ENCODE results near the gene WASL.
"Not testable (repeated sequence)": the region's sequence is repeated elsewhere in the genome, so short reads cannot be mapped to it uniquely, and the experiment has no call there.

WASL gene

DNA sequence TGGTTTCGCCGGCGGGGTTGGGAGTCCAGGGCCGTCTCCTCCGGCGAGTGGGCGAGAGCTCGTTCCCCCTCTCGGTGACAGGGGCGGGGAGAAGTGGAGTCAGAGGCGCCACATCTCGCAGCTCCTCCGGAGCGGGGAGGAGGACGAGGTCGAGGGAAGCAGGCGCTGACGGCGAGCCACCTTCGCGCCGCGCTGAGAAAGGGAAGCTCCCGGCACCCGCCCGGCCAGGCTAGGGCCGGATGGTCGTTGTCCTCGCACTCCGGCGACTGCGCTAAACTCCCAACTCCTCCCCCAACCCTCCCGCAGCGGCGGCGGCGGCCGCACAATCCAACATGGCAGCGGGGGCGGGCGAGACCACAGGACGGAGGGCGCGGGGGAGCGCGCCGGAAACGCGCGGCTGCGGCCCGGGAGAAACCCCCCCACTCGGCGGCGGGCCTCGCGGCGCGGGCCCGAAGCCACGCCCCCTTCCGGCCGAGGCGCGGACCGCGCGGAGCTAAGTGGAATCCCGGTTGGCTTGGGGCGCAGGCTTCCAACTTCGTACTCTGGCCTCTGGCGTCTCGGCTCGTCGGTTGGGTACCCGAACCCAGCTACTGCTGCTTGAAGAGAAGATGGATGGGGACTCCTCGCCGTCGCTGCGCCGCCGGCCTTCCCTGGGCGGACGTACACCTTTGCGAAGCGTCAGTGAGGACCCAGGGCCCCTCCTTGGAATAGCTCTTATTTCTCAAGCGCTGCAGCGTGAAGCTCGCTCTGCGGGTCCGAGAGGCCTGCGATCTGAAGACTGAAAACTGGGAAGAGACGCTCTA lies at the start of gene WASL:
TSS of gene WASL (minus strand) at position 270 of the 803 bp plus-strand sequence. CDS start at position 1, 269 bp downstream.
- in situ Hi-C loops (cut with HindIII; ENCODE audit: low sequenced_read_pairs): no loop called here

GRCh38 chr7:123797673-123798531 lies 49.1 kb upstream of the WASL start:
- in situ Hi-C loops (cut with HindIII; ENCODE audit: low sequenced_read_pairs): no loop called here

DNA sequence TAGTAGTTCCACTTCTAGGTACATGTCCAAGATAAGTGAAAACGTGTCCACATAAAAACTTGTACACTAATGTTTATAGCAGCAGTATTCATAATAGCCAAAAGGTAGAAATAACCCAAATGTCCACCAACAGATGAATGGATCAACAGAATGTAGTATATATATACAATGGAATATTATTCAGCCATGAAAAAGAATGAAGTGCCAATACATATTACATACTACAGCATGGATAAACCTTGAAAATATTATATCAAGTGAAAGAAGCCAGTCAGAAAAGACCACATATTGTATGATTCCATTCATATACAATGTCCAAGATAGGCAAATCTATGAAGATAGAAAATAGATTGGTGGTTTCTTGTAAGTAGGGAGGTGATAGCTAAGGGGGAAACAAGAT lies 47.8 kb upstream of the WASL start:
- in situ Hi-C loops (cut with HindIII; ENCODE audit: low sequenced_read_pairs): no loop called here

DNA sequence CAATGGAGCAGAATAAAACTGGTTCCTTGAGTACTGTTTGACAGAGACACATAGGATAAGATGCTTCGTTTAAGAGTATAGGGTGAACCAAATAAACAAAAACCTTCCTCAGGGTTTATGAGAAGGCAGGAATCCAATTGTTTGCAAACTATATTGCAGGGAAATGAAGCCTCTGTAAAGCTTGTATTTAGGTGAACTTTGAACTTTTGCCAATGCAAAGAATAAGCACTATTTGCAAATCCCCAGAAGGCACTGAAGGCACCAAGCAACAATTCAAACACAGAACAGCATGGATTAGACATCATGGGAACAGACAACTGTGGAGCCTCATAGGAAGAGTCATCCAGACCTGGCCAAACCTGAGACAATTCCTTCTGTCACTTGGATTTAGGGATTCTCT lies 47.1 kb upstream of the WASL start:
- in situ Hi-C loops (cut with HindIII; ENCODE audit: low sequenced_read_pairs): no loop called here

DNA sequence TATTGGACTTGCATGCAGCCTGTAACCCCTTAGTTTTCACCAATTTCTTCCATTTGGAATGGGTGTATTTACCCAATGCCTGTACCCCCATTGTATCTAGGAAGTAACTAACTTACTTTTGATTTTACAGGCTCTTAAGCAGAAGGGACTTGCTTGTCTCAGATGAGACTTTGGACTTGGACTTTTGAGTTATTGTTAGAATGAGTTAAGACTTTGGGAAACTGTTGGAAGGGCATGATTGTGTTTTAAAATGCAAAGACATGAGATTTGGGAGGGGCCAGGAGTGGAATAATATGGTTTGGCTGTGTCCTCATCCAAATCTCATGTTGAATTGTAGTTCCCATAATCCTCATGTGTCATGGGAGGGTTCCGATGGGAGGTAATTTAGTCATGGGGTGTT lies 46.3 kb upstream of the WASL start:
- in situ Hi-C loops (cut with HindIII; ENCODE audit: low sequenced_read_pairs): not testable (repeated sequence)

DNA sequence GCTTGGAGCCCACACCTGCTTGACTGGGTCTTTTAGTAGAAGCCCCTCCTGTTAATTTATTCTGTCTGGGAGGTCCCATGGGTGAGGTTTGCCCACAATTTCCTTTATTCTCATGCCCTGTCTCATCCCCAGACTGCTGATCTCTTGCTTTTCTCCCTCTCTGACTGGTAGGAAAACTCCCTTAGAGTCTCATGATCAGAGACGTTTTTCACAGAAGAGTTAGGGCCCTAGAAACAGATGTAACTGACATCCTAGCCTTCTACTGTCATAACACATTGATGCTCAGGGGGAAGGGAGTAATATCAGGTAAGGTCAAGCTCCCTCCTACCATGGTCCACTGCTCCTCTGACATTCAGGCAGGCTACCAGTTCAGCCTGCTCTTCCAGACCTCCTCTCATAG lies 43.7 kb upstream of the WASL start:
- in situ Hi-C loops (cut with HindIII; ENCODE audit: low sequenced_read_pairs): no loop called here

- in situ Hi-C loops (cut with HindIII; ENCODE audit: low sequenced_read_pairs): no loop called here
Measured at GRCh38 chr7:123791001-123791400, 42.2 kb upstream of the WASL start.

- in situ Hi-C loops (cut with HindIII; ENCODE audit: low sequenced_read_pairs): no loop called here
Measured at GRCh38 chr7:123789817-123790216, 41.0 kb upstream of the WASL start.

- in situ Hi-C loops (cut with HindIII; ENCODE audit: low sequenced_read_pairs): no loop called here
Measured at GRCh38 chr7:123789206-123789784, 40.5 kb upstream of the WASL start.

- in situ Hi-C loops (cut with HindIII; ENCODE audit: low sequenced_read_pairs): no loop called here
Measured at GRCh38 chr7:123788584-123788983, 39.8 kb upstream of the WASL start.

DNA sequence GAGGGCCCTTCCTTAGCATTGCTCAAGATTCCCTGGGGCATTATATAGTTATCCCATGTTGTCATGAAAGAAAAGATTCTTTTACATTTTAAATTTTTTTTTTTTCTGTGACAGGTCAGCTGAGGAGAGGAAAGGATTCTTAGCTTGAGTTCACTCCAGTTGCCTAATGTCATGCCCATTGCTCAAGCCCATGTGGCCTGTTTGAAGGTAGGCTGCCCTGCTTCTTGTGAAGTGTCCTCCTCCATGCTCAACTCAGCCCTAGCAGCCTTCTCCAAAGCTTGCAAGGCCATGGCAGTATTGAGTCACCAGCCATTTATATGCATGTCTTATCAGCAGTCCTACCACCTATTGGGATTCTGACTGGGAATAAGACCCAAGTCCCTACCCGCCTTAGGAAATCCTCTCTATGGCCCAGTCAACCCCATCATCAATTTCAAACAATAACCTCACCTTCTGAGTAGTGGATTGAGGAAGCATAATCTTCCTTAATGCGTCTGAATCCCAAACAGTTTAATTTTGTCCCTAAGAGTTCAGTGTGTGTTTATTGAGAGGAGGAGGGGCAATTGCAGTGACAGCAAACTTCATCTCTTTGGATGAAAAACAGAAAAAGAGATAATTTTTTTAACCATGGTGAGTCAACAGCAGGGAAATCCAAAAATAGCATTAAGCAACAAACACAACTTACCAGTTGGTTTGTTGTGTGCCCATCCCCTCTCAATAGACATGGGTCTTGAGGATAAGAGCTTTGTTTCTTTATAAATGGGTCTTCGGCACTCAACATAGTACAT lies 38.6 kb upstream of the WASL start:
- in situ Hi-C loops (cut with HindIII; ENCODE audit: low sequenced_read_pairs): no loop called here

- in situ Hi-C loops (cut with HindIII; ENCODE audit: low sequenced_read_pairs): no loop called here
Measured at GRCh38 chr7:123784263-123784662, 35.5 kb upstream of the WASL start.

DNA sequence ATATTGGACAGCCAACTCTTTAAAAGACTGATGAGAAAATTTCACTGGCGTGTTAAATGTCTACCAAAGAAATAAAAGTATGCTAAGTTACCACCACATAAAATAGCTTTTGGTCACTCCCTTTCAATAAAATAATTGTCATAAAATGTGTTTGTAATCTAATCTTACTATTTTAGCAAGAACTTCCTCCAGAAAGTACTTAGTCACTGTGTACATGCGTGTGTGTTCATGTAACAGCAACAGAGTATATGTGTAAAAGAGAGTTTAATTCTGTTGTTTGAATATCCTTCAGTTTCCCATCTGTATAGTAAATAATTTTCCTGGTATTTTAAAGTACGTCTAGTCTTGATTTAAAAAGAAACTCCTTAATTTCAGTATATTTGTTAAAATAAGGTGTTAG lies 35.0 kb upstream of the WASL start:
- in situ Hi-C loops (cut with HindIII; ENCODE audit: low sequenced_read_pairs): no loop called here

DNA sequence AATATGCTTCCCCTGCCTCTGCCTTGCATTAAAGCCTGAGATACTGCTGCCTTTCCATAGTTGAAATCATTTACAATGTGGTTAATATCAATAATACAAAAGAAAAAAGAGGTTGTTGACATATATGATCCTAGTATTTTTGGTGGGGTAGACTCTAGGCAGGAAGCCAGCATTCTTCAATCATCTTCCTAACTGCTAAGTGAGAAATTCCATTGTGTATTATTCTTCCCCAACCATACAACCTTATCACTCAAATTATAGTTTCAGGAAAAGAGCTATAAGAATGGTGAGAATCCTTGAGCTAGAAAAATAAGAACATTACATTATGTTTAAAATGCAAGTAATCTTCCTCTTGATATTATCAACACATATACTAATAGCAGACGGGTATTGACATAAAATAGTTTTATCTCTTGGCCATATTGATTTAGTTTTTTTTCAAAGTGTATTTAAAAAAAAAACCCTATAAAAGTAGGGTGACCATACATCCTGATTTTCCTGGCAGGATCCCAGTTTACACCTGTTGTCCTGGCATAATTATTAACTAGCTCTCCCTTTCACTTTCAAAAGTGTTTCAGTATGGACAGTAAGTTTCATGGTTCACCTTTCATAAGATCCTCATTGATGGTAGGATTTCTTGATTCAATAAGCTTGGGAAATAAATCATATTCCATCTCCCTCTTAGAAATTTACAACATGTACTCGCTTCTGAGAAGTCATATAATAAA lies 33.4 kb upstream of the WASL start:
- in situ Hi-C loops (cut with HindIII; ENCODE audit: low sequenced_read_pairs): no loop called here

DNA sequence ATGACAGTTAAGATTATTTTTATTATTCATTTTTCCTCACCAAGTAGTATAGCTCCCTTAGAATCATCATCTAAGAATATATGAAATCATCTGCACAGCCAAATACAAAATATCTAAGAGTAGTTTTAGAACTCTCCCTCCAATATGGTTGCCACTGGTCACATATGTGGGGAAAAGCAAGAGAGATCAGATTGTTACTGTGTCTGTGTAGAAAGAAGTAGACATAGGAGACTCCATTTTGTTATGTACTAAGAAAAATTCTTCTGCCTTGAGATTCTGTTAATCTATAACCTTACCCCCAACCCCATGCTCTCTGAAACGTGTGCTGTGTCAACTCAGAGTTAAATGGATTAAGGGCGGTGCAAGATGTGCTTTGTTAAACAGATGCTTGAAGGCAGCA lies 31.7 kb upstream of the WASL start:
- in situ Hi-C loops (cut with HindIII; ENCODE audit: low sequenced_read_pairs): not testable (repeated sequence)

- in situ Hi-C loops (cut with HindIII; ENCODE audit: low sequenced_read_pairs): no loop called here
Measured at GRCh38 chr7:123774496-123774895, 25.7 kb upstream of the WASL start.

DNA sequence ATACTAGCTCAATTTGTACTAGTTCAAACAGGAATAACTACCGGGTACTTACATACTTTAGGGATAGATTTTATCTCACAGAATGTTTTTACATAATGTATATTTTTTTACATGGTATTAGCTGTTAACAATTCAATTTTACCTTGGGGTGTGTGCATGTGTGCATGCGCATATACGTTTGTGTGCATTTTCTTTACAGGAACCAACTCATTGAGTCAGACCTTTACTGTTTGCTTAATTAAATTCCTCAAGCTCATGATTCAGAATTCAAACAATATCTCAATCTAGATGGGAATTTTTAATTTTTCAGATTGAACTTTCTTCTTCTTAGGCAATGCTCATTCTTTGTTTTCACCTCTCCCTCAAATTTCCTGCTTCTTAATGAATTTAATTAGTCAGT lies 24.7 kb upstream of the WASL start:
- in situ Hi-C loops (cut with HindIII; ENCODE audit: low sequenced_read_pairs): no loop called here

GRCh38 chr7:123772652-123773051 lies 23.8 kb upstream of the WASL start:
- in situ Hi-C loops (cut with HindIII; ENCODE audit: low sequenced_read_pairs): no loop called here

DNA sequence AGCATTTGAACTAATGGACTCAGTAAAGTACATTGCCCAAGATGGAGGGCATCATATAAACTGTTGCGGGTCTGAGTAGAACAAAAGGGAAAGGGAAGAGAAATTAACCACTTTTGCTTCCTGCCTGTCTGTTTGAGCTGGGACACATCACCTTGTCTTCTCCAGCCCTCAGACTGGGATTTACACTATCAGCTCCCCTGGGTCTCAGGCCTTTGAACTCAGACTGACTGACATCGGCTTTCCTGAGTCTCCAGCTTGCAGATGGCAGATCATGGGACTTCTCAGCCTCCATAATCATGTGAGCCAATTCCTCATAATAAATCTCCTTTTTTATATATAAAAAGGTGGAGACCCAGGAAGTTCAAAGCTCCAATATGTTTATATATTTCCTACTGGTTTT lies 23.0 kb upstream of the WASL start:
- in situ Hi-C loops (cut with HindIII; ENCODE audit: low sequenced_read_pairs): no loop called here

DNA sequence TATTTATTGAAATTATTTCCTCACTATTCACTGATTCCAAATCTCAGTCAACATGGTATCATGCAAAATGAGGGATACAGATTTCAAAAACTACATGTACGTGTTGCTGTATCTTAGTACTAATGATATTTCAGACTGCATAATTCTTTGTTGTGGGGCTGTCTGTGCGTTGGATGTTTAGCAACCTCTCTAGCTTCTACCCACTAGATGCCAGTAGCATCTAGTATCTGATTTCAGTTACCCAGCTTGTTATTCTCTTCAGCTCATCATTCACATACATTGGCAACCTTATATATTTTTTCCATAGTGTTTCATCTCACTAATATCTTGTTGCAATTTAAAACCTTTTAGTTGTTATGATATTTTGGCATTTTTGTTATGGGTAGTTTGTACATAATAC lies 22.5 kb upstream of the WASL start:
- in situ Hi-C loops (cut with HindIII; ENCODE audit: low sequenced_read_pairs): no loop called here
